Effector CD8-positive, alpha-beta T cell (primary cell): ENCODE data around the gene VPS35L.
"Not testable (repeated sequence)": the region's sequence is repeated elsewhere in the genome, so short reads cannot be mapped to it uniquely, and the experiment has no call there.

Source experiments
- DNase-seq: peaks from one replicate; lab custom pipeline; 2025; lab: John Stamatoyannopoulos, UW

VPS35L gene

GRCh38 chr16:19649980-19650379, 94.5 kb downstream of the VPS35L start:
- no peak for DNase-seq

- no peak for DNase-seq
These were observed 98.6 kb downstream of the VPS35L start for GRCh38 chr16:19654147-19654546.

DNA sequence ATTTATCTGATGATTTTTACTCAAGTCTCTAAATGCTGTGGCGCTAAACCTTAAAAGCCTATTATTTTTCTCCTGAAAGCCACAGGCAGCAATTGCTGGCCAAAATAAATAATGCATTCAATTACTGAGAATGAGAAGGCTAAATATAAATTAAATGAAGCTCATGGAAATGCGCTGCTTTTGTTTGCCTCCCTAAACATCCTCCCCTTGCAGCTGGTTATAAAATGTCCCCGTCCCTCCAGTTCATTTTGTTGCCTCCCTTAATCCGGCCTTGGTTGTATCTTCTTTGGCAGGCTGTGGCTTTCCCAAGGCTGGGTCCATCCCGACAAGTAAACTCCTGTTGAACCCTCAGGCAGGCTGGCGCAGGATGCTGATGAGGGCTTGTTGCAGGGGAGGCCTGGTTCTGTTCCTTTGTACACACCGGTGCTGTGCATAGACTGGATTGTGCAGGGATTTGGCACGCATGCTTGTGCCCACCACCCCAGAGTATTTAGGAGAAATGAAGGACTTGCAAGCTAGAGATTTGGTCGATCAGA, 99.8 kb downstream of the VPS35L start:
- no peak for DNase-seq

DNA sequence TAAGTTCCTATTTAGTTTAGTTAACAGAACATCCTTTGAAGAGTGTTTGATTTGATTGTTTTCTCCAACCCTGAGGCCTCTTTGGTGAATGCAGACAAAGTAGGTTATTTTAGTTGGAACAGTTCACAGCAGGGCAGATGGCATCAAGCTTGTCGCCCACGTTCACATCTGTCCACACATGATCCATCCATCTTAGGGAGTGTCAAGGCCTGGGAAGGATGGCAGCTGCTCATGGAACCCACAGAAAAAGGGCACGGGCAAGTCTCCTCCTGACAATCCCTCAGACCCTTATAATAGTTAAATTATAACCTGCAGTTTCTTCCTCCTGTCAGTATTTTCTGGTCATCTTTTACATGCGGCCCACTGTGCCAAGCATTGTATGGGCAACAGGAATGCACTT, 102.3 kb downstream of the VPS35L start:
- no peak for DNase-seq

DNA sequence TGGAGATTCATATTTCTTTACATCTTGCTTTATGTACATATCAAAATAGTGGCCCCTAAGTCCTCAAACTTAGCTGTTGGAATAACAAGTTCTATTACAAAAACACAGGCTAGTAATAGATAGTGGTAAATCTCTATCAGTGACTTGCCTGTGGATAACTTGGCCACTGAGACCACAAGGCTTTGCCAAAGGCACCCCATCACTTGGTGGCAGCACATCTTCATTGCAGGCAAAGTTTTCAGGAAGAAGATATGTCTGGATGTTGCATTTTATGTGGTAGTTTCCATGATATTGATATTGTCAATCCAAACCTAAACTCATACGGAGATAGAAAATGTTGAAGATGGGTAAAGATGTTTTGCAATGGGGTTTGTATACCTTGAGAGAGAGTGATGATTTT, 104.1 kb downstream of the VPS35L start:
- no peak for DNase-seq

- DNase-seq = no peak
These were observed 104.9 kb downstream of the VPS35L start for GRCh38 chr16:19660432-19660831.

- DNase-seq = no peak
These were observed 106.8 kb downstream of the VPS35L start for GRCh38 chr16:19662351-19662750.

- DNase-seq = no peak
These were observed 108.7 kb downstream of the VPS35L start for GRCh38 chr16:19664166-19664565.

GRCh38 chr16:19665313-19665712, 109.8 kb downstream of the VPS35L start:
- not testable (repeated sequence) for DNase-seq

GRCh38 chr16:19666477-19666876, 111.0 kb downstream of the VPS35L start:
- DNase-seq = no peak

- DNase-seq = no peak
These were observed 116.9 kb downstream of the VPS35L start for GRCh38 chr16:19672378-19672777.

GRCh38 chr16:19674485-19674884, 119.0 kb downstream of the VPS35L start:
- DNase-seq = no peak

DNA sequence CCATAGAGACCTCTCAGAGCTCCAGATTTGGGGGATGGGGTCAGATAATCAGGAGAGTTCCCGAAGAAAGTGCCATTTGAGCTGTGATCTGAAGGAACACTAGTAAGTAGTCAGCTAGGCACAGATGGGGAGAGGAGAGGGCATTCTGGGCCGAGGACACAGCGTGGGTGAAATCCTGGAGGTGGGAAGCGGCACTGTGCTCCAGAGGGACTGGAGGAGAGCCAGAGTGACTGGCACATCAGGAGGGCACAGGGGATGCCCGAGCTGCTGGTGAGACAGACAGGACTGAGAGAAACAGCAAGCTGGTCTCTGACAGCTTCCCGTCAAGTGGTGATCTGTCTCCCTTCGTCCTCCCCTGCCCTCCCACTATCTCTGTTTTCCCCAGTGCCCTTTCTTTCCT, 121.9 kb downstream of the VPS35L start:
- DNase-seq = no peak

DNA sequence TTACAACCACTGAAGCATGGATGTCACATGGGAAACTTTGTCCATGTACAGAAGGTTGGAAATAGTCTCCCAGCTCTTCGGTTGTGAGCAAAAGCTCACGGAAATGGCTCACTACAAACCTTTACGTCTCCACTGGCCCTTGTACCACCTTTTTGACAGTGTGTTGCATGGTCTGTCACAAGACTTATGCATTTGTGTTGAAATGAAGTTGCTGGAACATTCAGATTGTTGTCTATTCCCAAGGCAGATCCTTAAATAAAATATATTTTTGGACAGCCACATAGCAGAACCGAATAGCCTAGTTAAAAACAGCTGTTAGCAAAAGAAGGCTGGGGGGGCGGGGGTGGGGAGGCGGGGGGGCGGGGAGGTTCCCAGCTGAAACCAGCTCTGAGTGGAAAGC, 123.3 kb downstream of the VPS35L start:
- no peak for DNase-seq

DNA sequence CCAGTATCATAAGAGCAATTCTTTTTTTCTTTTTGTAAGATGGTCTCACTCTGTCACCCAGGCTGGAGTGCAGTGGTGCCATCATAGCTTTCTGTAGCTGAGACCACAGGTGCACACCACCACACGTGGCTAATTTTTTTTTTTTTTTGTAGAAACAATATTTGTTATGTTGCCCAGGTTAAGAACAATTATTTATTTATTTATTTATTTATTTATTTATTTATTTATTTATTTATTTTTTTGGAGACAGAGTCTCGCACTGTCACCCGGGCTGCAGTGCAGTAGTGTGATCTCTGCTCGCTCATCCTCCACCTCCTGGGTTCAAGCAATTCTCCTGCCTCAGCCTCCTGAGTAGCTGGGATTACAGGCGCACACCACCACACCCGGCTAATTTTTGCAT, 123.8 kb downstream of the VPS35L start:
- DNase-seq = not testable (repeated sequence)

GRCh38 chr16:19680881-19681340, 125.4 kb downstream of the VPS35L start:
- no peak for DNase-seq

DNA sequence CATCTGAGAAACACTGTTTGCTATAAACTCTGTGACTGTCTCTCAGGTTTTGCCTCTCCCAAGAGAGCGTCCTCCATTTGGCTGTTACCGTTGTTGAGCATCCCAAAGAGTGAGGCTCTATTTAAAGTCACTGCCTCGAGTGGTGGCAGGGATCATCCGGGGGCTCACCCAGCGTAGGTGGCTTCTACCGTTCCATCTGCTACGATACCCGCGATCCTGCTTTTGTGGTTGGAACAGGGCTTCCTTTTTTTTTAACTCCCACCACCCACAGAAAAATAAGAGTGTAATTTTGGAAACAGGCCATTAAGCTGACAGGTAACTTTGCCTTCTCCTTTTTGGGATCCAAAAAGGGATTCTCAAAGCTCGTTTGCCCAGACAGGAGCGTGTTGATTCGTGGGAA, 126.1 kb downstream of the VPS35L start:
- no peak for DNase-seq

DNA sequence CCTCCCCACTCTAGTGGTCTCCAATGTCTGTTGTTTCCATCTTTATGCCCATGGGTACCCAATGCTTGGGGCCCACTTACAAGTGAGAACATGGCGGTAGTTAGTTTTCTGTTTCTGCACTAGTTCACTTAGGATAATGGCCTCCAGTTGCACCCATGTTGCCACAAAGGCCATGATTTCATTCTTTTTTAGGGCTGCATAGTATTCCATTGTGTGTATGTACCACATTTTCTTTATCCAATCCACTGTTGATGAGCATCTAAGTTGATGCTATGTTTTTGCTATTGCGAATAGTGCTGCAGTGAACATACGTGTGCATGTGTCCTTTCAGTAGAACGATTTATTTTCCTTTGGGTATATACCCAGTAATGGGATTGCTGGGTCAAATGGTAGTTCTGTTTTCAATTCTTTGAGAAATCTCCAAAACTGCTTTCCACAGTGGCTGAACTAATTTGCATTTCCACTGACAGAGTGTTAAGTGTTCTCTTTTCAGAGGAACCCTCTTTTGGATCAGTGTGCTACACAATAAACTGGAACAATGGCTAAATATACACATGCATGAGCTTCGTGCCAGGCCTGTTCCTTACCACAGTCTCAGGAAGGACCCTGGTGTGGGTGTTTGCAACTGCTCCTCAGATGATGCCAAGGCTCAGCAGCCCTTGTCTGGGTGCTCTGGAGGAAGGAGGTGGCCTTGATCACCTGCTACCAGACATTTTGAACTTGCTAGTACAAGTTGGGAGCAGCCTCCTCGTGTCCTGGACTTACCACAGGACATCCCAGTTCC, 128.1 kb downstream of the VPS35L start:
- no peak for DNase-seq

GRCh38 chr16:19685176-19685575, 129.7 kb downstream of the VPS35L start:
- DNase-seq = no peak

DNA sequence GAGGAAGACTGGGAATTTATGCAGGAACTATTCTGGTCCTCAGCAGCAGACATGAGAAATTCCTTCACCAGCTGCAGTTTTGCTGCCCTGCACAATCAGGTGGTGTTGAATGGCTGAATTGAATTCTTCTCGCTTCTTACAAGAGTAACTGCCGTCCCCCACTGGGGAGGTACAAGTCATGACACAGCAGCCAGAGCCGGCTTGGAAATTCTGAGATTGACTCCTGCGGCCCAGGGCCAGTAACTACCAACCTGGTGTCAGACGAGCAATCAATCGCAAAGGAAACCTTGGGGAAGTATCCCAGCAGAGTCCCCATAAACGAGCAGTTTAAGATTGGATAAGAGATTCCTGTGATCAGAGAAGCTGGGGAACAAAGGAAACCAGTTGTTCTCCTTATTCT, 131.8 kb downstream of the VPS35L start:
- DNase-seq = no peak

DNA sequence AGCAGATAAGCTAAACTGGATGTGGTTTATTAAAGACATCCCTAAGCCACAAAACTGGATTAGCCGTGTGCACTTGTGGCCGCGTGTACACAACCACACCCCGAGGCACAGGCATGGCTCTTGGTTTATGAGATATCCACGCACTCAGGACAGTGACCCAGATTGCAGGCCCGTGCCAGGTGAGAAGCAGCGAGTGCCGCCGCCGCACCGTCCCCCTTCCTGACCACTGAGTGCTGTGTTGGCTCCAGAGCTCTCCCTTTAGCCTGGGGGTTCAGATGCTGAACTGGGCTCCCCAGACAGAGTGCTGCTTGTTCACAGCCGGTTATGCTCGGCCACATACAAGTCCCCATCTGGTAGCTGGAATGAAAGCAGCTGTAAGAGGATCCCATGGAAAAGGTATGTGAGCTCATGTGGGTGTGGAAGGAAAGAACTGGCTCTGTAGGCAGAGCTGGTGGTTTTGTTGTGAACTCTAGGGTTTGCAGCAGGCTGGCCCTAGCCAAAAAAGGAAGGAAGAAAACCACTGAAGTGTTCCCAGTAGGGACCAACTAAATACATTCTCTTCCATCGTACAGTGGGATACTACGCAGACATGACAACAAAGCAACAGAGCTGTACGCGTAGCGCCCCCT, 133.0 kb downstream of the VPS35L start:
- DNase-seq = no peak

DNA sequence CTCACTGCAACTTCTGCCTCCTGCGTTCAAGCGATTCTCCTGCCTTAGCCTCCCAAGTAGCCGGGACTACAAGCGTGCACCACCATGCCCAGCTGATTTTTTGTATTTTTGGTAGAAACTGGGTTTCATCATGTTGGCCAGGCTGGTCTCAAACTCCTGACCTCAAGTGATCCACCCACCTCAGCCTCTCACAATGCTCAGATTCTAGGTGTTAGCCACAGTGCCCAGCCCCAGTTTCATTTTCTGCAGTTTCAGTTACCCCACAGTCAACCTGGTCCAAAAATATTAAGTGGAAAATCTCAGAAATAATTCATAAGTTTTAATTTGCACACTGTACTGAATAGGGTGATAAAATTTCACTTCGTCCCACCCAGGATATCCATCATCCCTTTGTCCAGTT, 133.8 kb downstream of the VPS35L start:
- DNase-seq = no peak

DNA sequence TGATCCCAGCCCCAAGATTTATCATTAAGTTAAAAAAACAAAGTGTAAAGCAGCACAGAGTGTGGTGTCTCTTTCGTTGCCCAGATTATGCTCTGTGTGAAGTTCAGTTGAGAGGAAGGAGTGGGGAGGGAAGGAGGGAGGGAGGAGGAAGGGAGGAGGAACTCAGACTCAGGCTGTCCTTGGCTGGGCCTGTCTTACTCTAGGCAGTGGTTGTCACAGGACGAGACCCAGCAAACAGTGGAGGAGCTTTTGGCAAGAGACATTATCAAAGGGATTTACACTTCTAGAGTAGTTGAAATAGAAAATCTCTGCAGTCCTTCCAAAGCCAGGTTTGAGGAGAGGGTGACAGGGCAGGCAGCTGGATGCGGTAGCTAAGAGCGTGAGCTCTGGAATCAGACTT, 134.7 kb downstream of the VPS35L start:
- no peak for DNase-seq
